ENCODE results near the gene FXYD6. TPM values are rescaled to one million over a fixed set of nuclear protein-coding genes. Genes with fewer than 3 reads are reported as not detected.

FXYD6 gene
- total and polyA plus RNA-seq, 9 of the 15 experiments (the other 6 are each of a cell fraction or from before 2014, with no cell fraction given): 0.07 to 0.35 TPM; not detected in 7

DNA sequence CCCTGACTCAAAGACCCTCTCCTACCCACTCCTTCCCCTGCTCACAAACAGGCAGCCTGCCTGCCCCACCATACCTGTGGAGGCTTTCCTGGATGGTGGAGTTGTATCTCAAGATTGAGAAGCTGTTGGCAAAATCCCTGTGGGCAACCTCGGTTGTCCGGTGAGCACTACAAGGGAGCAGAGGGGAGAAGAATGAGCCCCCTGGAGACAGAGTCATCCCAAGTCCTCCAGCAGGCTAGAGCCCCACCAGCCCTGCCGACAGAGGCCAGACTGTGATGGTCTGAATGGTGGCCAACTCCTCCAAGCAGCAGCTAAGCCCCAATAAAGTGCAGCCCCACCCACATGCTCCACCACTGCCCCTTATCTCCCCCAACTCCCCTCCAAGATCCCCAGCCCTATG, 35.2 kb upstream of the FXYD6 start:
- no peak overlapping the region for H3K27ac ChIP-seq (ENCODE audit: extremely low read depth, low read depth, low read length)
- peak overlapping the region in 1 of 2 experiments; percentile 61; a peak in 1 of 4 replicates for H3K9ac ChIP-seq (ENCODE audit: insufficient read depth in 1 of 2, low read depth in 2 of 2, low read length in 2 of 2)
- H3K79me2 ChIP-seq (ENCODE audit: control insufficient read depth, insufficient read depth, low read length): peaks cover 8% of the 10 kb centered on the region; the same call in 2 of the 3 replicates
- FAIRE-seq (no peak), DNase-seq (ENCODE audit: extremely low read depth in 1 of 4, low spot score in 3 of 4) (no peak), ATAC-seq (no peak)
- in situ Hi-C loops (cut with MboI): no loop called here
- POLR2A ChIA-PET: interaction anchor here (0.7 to 0.9 kb wide), 2 partner anchors 19 to 95 kb away, joined by 3 read pairs; no protein-coding TSS in a partner anchor
- 0 out of 2 replicates have a peak, but pooled peaks cover 6% of the 10 kb centered on the region for H4K20me1 ChIP-seq (replicated peaks; ENCODE audit: control insufficient read depth, insufficient read depth, low read length)
- H3K4me2 ChIP-seq (ENCODE audit: insufficient read depth, low read length): no peak overlapping the region
- H3K27me3 ChIP-seq (ENCODE audit: control insufficient read depth in 2 of 2, insufficient read depth in 2 of 2, low read length in 2 of 2): peaks cover 11 to 30% of the 10 kb centered on the region in 2 experiments; a peak in 4 of 5 replicates
- CTCF ChIA-PET (ENCODE audit: low intra/inter-chr PET ratio): no interaction called here
- BruUV-seq (replicated peaks): no TSS peak
- no peaks in the 10 kb centered on the region for H3K9me3 ChIP-seq (replicated peaks; ENCODE audit: control insufficient read depth, insufficient read depth, low read depth, low read length)
- H3K4me1 ChIP-seq (replicated peaks in 1 of 2; ENCODE audit: control insufficient read depth in 2 of 2, insufficient read depth in 2 of 2, low read length in 2 of 2): peaks cover 36 to 41% of the 10 kb centered on the region in 2 experiments; a peak in 4 of 5 replicates
- no peak overlapping the region for H3K4me3 ChIP-seq
- no peaks in the 10 kb centered on the region for H3K36me3 ChIP-seq (ENCODE audit: control insufficient read depth, insufficient read depth, low read length)
- H3K9me1 ChIP-seq (ENCODE audit: control insufficient read depth, insufficient read depth, low read length): no peaks in the 10 kb centered on the region
- 14% methylated on average over 3 of the region's 3 CpGs for WGBS (ENCODE audit: insufficient coverage, low coverage, missing lambda C conversion rate)
- H2AFZ ChIP-seq (ENCODE audit: low read depth, low read length): no peak overlapping the region
- intact Hi-C loops (cut with micrococcal nuclease): loop anchor here (5.0 kb wide), 1 partner anchor 36 kb away; no protein-coding TSS in a partner anchor
- TF ChIP-seq ZNF175 (CRISPR knock-in tag; IDR thresholded peaks at IDR 0.05; ENCODE audit: low read depth) (no peak), RBM25 (IDR thresholded peaks at IDR 0.05; ENCODE audit: low read depth, low read length, severe bottlenecking) (no peak), HNRNPUL1 (IDR thresholded peaks at IDR 0.05; ENCODE audit: low read length) (no peak), ZNF165 (CRISPR knock-in tag; IDR thresholded peaks at IDR 0.05; ENCODE audit: borderline replicate concordance) (no peak), RBM34 (IDR thresholded peaks at IDR 0.05; ENCODE audit: borderline replicate concordance, insufficient read depth, low read length) (no peak), FUS (optimal IDR thresholded peaks at IDR 0.05; ENCODE audit: low read depth, low read length) (no peak), ZNF644 (tag; IDR thresholded peaks at IDR 0.05; ENCODE audit: low read depth) (no peak), CREBBP (IDR thresholded peaks at IDR 0.05; ENCODE audit: low read depth, low read length) (no peak)
- TF ChIP-seq, protein P1, sequence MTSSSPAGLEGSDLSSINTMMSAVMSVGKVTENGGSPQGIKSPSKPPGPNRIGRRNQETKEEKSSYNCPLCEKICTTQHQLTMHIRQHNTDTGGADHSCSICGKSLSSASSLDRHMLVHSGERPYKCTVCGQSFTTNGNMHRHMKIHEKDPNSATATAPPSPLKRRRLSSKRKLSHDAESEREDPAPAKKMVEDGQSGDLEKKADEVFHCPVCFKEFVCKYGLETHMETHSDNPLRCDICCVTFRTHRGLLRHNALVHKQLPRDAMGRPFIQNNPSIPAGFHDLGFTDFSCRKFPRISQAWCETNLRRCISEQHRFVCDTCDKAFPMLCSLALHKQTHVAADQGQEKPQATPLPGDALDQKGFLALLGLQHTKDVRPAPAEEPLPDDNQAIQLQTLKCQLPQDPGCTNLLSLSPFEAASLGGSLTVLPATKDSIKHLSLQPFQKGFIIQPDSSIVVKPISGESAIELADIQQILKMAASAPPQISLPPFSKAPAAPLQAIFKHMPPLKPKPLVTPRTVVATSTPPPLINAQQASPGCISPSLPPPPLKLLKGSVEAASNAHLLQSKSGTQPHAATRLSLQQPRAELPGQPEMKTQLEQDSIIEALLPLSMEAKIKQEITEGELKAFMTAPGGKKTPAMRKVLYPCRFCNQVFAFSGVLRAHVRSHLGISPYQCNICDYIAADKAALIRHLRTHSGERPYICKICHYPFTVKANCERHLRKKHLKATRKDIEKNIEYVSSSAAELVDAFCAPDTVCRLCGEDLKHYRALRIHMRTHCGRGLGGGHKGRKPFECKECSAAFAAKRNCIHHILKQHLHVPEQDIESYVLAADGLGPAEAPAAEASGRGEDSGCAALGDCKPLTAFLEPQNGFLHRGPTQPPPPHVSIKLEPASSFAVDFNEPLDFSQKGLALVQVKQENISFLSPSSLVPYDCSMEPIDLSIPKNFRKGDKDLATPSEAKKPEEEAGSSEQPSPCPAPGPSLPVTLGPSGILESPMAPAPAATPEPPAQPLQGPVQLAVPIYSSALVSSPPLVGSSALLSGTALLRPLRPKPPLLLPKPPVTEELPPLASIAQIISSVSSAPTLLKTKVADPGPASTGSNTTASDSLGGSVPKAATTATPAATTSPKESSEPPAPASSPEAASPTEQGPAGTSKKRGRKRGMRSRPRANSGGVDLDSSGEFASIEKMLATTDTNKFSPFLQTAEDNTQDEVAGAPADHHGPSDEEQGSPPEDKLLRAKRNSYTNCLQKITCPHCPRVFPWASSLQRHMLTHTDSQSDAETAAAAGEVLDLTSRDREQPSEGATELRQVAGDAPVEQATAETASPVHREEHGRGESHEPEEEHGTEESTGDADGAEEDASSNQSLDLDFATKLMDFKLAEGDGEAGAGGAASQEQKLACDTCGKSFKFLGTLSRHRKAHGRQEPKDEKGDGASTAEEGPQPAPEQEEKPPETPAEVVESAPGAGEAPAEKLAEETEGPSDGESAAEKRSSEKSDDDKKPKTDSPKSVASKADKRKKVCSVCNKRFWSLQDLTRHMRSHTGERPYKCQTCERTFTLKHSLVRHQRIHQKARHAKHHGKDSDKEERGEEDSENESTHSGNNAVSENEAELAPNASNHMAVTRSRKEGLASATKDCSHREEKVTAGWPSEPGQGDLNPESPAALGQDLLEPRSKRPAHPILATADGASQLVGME (CRISPR knock-in tag; IDR thresholded peaks at IDR 0.05): no peak
- TF ChIP-seq, protein P2, sequence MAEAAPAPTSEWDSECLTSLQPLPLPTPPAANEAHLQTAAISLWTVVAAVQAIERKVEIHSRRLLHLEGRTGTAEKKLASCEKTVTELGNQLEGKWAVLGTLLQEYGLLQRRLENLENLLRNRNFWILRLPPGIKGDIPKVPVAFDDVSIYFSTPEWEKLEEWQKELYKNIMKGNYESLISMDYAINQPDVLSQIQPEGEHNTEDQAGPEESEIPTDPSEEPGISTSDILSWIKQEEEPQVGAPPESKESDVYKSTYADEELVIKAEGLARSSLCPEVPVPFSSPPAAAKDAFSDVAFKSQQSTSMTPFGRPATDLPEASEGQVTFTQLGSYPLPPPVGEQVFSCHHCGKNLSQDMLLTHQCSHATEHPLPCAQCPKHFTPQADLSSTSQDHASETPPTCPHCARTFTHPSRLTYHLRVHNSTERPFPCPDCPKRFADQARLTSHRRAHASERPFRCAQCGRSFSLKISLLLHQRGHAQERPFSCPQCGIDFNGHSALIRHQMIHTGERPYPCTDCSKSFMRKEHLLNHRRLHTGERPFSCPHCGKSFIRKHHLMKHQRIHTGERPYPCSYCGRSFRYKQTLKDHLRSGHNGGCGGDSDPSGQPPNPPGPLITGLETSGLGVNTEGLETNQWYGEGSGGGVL (CRISPR knock-in tag; IDR thresholded peaks at IDR 0.05): no peak
- TF ChIP-seq, protein P3, sequence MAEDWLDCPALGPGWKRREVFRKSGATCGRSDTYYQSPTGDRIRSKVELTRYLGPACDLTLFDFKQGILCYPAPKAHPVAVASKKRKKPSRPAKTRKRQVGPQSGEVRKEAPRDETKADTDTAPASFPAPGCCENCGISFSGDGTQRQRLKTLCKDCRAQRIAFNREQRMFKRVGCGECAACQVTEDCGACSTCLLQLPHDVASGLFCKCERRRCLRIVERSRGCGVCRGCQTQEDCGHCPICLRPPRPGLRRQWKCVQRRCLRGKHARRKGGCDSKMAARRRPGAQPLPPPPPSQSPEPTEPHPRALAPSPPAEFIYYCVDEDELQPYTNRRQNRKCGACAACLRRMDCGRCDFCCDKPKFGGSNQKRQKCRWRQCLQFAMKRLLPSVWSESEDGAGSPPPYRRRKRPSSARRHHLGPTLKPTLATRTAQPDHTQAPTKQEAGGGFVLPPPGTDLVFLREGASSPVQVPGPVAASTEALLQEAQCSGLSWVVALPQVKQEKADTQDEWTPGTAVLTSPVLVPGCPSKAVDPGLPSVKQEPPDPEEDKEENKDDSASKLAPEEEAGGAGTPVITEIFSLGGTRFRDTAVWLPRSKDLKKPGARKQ (CRISPR knock-in tag; IDR thresholded peaks at IDR 0.05): no peak
- TF ChIP-seq, protein P4, sequence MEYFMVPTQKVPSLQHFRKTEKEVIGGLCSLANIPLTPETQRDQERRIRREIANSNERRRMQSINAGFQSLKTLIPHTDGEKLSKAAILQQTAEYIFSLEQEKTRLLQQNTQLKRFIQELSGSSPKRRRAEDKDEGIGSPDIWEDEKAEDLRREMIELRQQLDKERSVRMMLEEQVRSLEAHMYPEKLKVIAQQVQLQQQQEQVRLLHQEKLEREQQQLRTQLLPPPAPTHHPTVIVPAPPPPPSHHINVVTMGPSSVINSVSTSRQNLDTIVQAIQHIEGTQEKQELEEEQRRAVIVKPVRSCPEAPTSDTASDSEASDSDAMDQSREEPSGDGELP (CRISPR knock-in tag; IDR thresholded peaks at IDR 0.05; ENCODE audit: borderline replicate concordance): no peak

Measured in K562 (cell line).